ENCODE results near the gene FNTB.

The FNTB gene

DNA sequence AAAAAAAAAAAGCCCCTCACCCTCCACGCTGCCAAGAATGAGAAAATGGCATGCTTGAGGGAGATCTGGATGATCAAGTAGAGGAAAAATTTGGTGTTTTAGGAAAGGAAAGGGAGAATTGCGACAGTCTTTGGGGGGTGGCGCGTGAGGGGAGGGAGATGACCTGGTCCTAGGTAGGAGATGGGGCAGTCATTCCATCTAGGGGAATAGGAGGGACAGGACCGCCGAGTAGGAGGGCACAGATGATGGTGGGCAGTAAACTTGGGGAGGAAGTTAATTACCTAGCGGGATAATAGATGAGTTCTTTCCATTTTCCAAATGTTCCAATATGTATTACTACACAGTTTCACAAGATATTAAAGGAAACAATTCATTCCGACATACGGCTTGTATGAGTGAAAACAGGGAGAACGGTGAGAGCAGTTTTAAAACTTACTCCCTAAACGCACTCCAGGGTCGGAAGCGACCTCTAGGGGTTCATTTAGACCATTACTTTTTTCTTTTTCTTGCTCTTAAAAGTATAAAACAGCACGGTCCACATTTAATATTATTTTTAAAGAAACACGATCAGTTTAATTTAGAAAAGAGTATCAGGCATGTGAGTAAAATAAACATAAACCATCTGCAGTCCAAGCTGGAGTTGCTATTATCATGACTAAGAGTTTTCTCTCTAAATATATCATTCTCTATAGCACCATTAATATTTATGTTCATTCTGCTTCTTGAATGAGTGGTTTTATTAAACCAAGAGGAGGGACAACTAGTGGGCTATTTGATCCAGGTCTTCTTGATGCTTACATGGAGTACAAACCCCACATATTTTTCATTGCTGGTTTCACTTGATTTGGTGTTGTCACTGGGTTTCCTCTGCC lies 3.0 kb upstream of the FNTB start:
- DNase-seq = no peak

DNA sequence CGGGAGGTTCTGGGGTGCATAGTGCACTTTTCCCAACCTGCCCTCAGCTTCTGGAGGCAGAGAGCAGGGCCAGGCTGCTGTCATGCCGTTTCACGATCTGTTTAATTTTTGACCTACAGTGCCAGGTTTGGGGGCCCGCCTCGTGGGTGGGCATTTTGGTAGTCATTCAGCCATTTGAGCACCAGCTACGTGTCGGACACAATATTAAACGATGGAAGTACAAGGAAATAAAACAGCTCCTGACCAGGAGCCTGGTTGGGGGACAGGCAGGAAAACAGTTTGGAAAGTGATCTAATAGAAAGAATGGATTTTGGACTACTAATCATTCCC lies 708 bp downstream of the FNTB start:
- no peak for DNase-seq

DNA sequence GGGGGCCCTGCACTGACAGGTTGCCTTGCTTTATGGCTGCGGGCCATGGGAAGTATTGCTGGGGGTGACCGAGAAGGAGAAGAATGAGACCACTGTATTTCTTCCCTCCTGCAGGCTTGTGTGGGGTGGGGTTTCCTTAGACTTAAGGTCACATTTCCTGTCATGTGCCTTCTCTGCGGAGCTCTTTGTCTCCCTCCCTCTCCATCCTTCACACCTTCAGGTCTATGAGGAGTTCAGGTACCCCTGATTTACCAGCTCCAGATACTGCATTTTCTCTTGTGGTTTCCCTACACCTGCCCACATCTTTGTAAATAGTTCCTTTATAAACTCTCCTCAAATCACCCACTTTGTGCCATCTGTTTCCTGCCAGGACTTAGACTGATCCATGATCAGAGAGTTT lies 3.6 kb downstream of the FNTB start:
- no peak for DNase-seq

DNA sequence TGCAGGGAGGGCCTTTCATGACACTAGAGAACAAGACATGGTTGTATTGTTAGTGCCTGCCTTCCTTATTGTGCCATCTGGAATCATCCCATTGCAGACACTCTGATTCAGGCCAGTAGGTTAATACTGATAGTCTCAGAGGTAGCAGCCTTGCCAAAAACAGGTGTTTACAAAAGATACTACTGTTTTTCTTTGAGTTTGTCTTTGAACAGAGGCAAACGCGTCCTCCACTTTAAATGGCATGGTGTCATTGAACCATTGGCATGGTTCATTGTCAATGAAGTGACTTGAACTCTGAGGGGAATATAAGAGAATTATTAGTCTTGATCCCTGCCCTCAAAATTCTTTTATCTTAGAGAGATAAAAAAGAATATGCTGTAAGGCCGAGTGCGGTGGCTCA lies 4.2 kb downstream of the FNTB start:
- no peak for DNase-seq

DNA sequence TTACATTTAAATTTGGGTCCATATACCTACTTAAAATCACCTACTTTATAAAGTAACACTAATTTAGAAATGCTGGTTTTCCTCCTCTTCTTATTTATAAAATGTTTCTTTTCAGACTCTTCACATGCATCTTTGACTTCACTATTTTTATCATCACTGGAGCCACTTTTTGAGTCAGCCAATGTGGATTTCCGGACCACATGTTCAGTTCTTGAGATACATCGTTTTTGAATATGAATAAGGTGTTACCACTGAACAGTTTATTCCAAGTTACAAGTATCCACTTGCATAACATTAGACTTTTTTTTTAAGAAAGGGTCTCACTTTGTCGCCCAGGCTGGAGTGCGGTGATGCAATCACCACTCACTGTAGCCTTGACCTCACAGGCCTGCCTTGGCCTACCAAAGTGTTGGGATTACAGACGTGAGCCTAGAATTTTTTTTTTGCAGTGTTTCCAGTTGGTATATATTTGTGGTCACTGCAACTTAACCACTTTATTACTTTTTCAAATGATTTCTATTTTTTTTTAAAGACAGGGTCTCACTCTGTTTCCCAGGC lies 5.7 kb downstream of the FNTB start:
- no peak for DNase-seq

DNA sequence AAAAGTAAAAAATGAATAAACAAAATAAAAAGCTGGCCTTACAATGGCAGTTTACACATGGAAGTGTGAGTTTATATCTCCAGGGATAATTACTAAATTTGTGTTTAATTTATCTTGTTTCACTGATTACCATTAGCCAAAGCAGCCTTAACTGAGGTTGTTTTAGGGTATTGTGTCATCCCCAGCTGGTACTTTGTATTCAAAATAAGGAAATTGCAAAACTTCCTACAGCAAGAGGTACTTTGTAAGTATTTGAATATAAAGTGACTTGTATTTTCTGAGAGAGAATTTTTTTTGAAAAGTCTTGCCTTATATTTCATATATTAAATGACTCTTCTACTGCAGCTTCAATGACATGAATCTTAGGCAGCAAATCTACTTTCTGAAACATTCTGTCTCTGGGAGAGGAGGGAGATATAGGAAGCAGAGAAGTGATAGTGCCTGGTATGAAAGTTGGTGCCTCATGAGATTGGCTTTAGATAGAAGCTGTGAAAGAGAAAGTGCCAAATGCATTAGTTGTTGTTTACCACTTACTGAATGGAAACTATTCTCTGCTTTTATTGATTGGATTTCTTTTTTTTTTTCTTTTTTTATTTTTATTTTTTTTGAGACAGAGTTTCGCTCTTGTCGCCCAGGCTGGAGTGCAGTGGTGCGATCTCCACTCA lies 6.7 kb downstream of the FNTB start:
- no peak for DNase-seq

DNA sequence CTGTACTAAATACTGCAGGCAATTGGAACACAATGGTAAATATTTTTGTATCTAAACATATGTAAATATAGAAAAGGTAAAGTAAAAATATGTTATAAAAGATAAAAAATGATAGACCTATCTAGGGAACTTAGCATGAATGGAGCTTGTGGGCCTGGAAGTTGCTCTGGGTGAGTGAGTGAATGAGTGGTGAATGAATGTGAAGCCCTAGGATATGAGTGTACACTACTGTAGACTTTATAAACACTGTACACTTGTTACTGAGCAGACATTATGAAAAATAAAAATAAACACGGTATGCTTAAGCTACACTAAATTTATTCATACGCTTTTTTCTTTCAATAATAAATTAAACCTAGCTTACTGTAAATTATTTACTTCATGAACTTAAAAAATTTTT lies 7.8 kb downstream of the FNTB start:
- DNase-seq = no peak

DNA sequence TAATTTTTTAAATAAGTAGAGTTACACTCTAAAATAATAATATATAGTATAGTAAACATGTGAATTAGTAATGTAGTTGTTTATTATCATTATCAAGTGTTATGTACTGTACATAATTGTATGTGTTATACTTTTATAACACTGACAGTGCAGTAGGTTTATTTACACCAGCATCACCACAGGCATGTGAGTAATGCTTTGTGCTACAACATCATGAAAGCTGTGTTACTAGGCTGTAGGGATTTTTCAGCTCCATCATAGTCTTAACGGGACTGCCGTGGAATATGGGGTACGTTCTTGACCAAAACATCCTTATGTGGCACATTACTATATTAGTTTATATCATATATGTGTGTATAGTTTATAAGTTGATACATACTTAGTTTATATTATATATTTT lies 8.6 kb downstream of the FNTB start:
- DNase-seq = no peak

DNA sequence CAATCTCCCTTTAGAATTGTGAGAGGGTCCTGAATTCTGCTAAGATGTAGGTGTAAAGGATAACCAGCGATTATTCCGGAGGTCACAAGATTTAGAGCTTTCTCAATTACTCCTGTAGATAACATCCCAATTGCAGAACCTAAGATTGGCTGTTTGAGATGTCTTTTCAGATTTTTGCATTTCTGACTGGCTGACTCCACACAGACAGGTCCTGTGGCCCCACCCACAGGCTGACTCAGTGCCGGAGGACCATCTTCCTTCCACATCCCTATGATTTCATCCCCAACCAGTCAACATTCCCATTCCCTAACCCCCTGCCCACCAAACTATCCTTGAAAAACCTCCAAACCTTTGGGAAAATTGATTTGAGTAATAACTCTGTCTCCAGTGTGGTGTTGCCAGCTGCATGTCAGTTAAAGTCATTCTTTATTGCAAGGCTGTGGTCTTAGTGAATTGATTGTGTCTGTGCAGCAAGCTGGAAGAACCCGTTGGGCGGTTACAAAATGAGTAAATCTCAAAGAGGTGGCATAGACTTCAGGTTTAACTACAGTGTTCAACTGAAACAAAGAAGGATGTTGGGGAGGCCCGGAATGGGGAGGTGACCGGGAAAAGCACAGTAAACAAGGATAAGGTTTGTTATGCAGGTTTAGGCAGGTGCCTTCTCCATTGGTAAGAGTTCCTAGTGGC lies 10.6 kb downstream of the FNTB start:
- no peak for DNase-seq

DNA sequence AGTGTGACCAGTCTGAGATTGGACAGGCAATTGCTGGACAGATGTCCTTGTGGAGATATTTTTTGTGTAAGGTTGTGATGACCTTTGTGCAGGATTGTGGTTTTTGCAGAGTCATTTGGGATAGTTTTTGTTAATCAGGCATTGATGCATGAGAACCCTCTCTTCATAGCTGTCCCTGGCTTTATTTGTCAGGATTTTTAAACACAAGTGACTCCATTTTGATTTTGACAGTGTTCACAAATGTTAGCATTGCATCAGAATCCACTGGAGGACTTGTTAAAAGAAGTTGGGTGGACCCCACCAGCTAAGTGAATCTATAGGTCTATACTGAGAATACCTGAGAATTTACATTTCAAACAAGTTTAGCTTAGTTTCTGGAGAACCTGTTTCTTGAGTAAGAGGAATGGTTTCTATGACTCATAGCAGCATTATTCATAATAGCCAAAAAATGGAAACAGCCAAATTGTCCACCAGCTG lies 11.8 kb downstream of the FNTB start:
- no peak for DNase-seq

DNA sequence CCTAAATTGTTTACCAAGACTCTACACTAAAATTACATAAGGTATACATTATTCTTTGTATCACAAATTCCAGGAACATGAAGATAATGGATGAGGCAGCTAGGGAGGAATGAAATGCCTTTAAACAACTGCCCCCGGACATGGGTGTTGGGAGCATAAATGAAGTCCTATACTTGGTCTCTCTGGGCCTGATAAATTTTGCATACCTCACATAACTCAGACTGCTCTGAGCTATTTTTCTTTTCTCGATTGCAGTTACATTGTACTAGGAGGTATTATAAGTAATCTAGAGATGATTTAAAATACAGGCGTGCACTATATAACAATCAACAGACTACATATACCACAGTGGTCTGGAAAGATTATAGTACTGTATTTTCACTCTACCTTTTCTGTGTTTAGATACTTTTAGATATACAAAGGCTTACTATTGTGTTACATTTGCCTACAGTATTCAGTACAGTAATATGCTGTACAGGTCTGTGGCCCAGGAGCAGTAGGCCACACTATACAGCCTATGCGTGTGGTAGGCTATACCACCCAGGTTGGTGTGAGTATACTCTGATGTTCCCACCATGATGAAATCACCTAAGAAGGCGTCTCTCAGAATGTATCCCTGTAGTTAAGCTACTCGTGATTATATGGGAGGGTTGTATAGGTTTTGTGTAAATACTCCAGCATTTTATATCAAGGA lies 14.3 kb downstream of the FNTB start:
- DNase-seq = peak; percentile 92

DNA sequence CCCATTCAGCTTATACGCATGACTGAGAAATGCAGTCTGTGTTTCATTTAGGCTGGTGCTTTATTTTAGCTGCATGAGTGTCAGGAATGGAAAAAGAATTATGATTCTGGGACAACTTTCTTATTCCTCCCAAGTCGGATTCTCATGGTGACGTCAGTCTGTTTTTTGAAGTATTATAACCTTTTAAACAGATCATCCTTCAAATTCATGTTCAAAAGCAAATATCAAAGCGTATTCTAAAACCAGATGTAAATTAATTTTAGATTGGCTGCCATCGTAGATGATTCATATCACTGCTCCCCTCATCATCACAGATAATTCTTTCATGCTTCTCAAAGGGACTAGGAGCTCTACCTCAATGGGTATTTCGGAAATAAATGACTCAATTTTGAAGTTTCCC lies 15.0 kb downstream of the FNTB start:
- DNase-seq = no peak

DNA sequence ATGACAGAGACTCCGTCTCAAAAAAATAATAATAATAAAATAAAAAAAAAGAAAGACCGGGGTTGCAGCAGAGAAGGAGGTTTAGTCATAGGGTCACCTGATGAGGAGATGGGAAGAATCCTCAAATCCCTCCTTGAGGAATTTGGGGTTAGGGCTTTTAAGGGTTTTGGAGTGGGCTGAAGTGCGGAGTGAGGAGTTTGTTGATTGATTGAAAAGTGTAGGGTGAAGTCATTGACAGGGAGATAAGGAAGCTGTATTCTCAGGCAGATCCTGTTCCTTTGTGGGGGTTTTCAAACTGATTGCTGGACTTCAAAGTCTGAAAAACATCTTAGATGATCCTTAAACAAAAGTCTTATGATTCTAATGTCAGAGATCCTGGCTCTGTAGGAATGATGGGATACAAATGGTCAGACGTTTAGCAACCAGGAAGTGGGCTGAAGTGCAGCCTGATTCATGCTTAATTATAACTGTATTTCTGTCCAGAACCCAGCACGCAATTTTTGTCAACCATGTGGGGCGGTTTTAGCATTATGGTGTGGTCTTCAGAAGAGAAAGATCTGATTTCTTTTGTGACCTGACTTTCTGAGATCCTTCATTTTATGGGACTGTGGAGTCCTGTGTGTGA lies 16.0 kb downstream of the FNTB start:
- no peak for DNase-seq

DNA sequence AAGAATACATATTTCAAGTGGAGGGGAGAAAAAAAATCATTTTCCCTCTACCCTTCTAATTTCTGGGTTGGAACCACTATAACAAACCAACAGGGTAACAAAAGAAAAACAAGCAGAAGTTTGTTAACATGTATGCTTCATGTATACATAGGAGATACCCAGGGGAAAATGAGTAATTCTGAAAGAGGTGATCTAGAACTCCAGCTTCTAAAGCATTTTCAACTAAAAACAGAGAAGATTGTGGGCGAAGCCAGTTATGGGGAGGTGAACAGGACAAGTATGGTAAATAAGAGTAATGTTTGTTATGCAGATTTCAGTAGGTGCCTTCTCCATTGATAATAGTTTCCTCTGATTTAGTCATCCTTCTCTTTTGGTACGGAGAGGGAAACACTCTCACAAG lies 16.7 kb downstream of the FNTB start:
- DNase-seq = no peak

DNA sequence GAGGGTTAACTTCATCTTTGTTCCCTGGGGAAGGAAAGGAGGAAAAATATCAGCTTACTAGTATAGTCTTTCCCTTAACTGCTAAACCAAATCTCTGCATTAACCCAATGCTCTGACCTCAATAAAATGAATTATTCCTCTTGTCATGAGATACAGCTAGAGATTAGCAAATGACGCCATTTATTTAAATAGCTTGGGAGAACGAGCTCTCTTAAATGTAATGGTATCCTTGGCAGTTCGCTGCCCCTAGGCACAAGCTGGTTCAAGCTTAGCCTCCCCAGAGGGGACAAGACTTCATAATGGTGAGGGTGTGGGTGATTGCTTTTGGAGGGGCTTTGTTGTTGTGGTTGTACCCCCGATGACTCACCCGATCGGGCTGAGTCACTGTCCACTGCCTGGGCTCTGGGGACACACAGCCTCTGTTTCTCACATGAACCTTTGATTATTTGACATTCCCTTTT lies 19.6 kb downstream of the FNTB start:
- no peak for DNase-seq

DNA sequence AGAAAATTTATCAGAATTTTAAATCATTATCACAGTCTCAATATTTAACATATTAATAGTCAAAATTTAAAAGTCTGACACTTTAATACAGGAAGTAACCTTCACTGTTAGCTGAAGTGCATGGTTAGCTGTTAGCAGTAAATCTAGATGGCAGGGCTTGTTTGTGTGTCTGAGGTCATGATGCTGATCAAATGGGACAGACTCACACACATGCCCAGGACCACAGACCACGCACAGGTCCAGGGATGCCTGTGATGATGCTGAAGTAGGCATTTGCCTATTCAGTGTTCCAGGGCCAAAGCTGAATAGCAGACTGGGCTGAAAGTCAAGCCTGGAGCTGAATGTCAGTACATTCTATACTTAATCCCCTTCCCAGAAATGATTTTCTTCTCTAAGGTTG lies 20.5 kb downstream of the FNTB start:
- no peak for DNase-seq

DNA sequence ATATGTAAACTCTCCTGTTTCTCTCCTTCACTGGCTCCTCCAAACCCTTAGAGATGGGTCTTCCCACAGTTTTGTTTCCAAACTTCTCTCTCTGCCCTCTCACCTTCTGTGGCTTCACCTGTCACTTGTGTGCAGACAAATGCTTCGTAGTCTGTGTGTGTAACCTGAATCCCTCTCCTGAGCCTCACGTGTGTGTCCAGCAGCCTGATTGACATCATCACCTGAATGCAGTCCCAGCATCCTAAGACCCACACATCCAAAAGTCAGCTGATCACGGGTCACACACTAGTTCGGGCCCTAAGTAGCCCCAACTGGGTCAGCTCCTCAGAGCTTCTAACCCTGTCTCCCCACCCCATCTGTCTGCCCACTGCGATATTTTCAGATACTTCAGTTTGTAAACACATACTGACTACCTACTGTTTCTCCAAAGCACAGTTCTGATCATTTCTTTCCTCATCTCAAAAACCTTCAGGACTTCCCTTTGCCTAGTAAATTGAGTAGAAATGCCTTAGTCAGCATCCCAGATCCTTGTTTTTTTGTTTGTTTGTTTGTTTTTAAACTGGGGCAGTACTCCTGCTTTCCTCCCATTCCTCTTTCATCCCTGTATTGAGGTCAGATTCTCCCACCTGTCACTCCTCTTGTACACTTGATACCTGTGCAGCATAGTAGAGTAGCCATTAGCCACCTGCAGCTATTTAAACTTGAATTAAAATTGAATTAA lies 23.7 kb downstream of the FNTB start:
- DNase-seq = no peak

DNA sequence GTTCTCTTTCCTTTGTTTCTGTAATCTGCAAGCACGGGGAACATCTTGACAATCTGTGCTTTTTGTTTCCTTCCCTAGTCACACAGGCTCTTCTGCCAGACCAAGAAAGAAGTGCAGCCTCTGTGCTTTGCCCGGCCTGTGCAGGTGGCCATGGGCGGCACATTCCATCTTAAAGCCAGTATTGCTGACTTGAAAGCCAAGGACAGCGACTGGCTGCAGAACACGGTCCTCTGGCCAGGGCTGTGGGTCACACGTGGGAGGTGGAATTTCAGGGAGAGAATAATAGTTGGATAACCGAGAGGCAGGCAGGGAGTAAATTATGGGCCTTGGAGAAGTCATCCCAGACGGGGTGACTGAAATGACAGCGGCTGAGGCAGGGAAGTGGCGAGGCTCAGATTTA lies 24.8 kb downstream of the FNTB start:
- DNase-seq = no peak

DNA sequence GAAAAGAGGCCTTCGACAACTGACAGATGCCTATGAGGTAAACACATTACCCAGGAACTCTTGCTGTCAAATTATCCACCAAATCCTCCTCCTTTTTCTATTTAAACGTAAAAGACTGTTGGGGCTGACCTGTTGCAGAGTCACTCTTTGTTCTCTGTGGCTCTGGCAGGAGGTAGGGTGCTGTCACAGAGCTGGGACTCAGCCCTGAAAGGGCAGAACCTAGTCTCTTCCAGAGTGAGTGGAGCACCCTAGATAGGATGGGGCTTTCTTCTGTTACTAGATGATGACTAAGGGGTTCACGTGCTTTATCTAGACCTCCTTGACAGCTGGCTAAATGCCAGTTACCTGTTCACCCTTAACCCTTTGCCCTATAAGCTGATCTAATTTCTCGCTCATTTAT lies 25.7 kb downstream of the FNTB start:
- DNase-seq = no peak

DNA sequence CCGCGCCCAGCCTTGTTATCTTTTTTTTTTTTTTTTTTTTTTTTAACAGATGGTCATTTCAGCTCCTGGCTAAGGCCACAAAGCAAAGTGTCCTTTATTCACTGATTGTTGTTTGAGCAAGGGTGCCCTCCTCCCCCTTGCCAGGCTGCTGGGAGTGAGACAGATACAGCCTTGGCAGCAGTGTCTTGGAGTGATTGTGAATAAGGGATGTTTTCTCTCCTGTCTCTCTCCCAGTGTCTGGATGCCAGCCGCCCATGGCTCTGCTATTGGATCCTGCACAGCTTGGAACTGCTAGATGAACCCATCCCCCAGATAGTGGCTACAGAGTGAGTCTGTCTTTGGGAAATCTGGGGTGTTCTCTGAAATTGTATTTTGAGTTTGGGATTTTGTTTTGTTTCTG lies 28.7 kb downstream of the FNTB start:
- DNase-seq = no peak

DNA sequence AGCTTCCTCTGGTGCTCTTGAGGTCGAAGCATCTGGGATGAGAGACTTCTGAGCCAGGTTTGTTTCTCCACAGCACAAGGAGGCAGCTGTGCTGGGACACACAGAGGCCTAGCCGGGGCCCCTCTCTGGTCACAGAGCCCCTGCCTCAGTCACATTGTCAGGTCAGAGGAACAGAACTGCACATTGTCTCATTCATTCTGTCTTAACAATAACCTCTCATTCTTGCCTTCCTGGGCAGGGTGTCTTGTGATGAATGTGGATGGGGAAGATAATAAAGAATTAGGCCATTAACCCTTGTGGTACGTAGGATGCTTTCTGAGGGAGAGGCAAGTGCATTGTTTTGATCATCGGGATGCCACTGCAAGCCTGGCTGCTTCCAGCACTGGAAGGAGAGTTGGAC lies 29.8 kb downstream of the FNTB start:
- DNase-seq = no peak
